Lower leg skin (tissue), 3 donors: ENCODE data around the gene MEAF6.

Source experiments
- POLR2A ChIP-seq, 2 donors: fragments of 450-650 bp; IDR thresholded peaks; one replicate each; pipeline ENCODE4 v1.6.1; 2016 to 2017; ENCODE audit warnings: antibody characterized with exemption in 2 of 2, mild to moderate bottlenecking in 1 of 2, moderate library complexity in 1 of 2
- TF ChIP-seq, protein P1 (sequence below), 3 donors: fragments of 450-650 bp; IDR thresholded peaks; one replicate each; pipeline ENCODE4 v1.5.1; 2016; ENCODE audit warnings: antibody characterized with exemption in 3 of 3, mild to moderate bottlenecking in 3 of 3, moderate library complexity in 2 of 3

GRCh38 chr1:37480125-37480466 is 34.5 kb downstream of the MEAF6 start:
- TF ChIP-seq, protein P1, sequence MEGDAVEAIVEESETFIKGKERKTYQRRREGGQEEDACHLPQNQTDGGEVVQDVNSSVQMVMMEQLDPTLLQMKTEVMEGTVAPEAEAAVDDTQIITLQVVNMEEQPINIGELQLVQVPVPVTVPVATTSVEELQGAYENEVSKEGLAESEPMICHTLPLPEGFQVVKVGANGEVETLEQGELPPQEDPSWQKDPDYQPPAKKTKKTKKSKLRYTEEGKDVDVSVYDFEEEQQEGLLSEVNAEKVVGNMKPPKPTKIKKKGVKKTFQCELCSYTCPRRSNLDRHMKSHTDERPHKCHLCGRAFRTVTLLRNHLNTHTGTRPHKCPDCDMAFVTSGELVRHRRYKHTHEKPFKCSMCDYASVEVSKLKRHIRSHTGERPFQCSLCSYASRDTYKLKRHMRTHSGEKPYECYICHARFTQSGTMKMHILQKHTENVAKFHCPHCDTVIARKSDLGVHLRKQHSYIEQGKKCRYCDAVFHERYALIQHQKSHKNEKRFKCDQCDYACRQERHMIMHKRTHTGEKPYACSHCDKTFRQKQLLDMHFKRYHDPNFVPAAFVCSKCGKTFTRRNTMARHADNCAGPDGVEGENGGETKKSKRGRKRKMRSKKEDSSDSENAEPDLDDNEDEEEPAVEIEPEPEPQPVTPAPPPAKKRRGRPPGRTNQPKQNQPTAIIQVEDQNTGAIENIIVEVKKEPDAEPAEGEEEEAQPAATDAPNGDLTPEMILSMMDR (IDR thresholded peaks at IDR 0.05) = no peak
- no peak for TF ChIP-seq POLR2A (IDR thresholded peaks at IDR 0.05)
